Measurements from ENCODE around the gene ZNF319.

The ZNF319 gene

GRCh38 chr16:58022601-58023371, 22.3 kb upstream of the ZNF319 start:
- DNase-seq, result peak in 52 of 58 donors; percentile 15 to 85 (median 54)

DNA sequence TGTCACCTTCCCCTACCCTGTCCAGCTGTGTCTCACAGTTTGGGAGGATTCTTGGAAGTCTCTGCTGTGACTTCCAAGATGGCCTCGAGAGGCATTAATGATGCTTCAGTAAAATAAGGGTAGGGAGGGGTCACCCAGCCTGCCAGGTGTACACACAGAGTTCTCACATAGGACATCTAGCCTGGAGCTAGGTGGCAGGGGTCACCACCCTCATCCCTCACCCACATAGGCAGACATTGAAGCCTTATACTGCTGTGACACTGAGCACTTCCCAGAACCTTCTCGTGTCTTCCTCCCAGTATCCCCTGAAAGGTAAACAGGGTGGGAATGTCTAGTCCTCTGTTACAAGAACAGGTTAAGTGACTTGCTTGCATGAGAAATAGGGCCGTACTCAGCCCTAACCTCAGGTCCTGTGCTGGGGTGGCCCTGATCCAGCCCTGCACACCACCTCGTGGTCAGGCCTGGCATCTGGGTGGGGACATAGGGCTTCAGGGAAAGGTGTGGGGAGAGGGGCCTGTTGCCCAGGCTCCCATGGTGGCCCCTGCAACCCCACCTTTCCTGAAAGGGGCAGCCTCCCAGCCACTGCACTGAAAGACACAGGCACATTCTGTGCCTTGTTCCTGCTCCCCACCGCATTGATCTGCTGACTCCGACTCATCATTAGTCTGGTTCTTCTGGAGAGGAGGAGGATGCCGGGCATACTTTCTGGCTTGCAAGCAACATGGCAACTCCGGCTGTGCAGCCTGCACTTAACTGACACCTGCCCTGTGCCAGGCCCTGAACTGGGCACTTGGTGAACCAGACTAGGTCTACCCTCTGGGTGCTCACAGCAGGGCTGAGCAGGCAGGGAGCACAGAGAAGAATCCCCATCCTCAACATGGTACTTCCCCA, 21.4 kb upstream of the ZNF319 start:
- no peak for DNase-seq

DNA sequence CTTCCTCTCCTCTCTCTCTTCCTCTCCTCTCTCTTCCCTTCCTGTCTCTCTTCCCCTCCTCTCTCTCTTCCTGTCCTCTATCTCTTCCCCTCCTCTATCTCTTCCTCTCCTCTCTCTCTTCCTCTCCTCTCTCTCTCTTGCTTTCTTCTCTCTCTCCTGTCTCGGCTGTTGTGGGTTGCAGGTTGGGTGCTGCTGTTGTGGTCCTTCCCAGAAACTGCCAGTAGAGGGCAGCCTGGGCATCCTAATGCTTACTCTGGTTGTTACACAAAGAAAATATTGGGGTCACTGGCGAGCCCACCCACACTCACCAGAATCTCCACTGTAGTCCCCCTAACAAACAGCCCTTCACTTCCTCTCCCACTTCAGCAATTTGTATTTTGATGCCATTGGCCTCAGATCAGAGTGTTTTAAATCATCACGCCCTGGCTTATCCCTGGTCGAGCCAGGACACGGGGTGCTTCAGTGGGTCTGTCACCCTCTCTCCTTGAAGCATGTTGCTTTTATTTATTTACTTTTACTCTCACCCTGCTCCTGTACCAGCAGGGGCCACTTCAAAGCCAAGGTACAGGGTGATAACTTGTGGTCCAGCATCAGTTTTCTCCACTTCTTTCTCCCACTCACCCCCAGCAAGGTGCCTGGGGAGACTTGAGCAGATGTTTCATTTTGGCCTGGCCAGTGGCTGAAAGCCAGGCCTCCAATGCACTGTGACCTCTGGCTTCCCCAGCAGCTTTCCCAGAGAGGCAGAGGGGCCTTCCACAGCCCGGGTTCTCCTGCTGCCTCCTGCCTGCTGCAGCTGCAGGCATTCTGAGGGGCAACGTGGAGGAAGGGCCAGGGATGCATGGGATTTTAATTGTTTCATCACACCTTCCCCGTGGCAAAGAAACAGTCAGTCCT, 20.4 kb upstream of the ZNF319 start:
- peak in 46 of 58 donors; percentile 10 to 80 (median 38) for DNase-seq

GRCh38 chr16:58019866-58020538, 19.5 kb upstream of the ZNF319 start:
- DNase-seq, result no peak

- DNase-seq, result no peak
These were observed 18.3 kb upstream of the ZNF319 start for GRCh38 chr16:58018803-58019202.

DNA sequence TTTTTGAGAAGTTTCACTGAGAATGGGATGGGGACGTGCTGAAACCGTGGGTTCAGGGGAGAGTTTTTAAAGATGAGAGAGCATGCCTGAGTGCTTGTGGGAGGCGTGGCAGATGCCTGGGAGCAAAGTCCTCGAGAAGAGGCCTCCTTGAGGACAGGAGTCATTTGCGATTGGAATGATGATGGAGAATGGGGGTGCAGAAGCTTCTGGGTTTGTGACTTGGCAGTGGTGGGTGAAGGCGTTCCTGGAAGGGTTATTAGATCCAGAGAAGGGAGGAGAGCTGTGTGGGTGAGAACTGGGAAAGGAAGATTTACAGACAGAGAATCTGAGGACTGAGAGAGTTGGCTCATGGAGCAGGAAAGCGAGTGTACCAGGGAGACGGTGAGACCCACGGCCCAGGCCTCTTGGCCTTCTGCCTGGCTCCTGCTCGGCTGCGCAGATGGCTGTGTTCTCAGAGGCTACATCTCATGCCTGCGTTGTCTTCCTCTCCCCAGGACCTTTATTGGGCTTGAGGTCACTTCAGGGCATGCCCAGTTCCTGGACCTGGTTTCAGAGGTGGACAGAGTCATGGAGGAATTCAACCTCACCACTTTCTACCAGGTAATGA, 16.5 kb upstream of the ZNF319 start:
- no peak for DNase-seq

DNA sequence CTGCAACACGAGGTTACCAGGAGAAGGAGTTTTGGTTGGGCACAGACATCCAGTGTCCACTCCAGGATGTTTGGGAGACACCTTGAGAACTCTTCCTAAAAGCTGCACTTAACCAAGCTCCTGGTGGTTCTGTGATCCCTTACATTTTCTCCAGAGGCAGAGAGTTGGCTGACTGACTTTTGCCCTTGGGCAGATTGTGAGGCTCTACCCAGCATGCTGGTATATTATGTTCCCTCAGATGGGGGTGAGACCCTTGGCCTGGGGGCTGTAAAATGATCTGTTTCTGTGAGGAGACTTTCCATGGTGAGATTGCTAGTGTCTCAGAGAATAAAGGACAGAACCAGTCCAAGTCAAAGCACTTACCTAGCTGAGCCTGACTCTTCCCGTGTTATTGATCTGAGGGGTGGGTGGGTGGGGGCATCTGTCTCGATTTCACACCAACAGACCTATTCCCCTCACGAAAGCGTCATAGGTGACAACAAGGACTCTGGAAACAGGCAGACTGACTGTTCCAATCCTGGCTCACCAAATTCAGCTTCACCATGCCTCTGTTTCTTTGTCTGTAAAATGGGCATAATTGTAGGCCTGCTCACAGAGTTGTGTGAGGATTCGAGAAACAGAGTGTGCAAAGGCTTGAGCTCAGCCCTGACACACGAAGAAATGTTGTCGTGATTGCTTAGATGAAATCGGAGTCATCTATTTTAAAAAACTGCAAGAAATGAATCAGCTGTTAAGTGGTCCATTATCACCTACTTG, 12.9 kb upstream of the ZNF319 start:
- DNase-seq, result no peak

- no peak for DNase-seq
These were observed 12.0 kb upstream of the ZNF319 start for GRCh38 chr16:58012481-58012880.

DNA sequence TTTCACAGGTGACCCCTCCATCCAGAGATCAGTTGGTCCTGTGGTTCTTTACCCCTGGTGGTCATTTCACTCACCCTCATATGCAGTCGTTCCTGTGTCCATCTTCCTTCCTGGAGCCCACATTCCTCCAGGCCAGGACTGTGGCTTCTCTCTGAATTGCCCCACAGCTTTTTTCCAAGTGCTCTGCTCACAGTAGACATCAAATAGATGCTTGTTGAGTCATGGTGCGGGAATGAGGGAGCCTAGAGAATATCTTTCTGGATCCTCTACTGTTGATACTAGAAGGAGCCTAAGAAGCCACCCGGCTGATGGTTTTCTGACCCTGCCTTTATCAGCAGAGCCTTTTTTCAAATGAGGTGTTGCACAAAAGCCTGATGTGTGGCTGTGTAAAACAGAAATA, 11.2 kb upstream of the ZNF319 start:
- no peak for DNase-seq

- no peak for DNase-seq
These were observed 10.4 kb upstream of the ZNF319 start for GRCh38 chr16:58010886-58011285.

- no peak for DNase-seq
These were observed 9.5 kb upstream of the ZNF319 start for GRCh38 chr16:58009856-58010416.

GRCh38 chr16:58004736-58005135, 4.3 kb upstream of the ZNF319 start:
- DNase-seq, result peak in 3 of 58 donors; percentile 28 to 77 (median 48)

- no peak for DNase-seq
These were observed 2.5 kb upstream of the ZNF319 start for GRCh38 chr16:58002936-58003335.

GRCh38 chr16:58002416-58002800, 1.9 kb upstream of the ZNF319 start:
- DNase-seq, result no peak

GRCh38 chr16:58001781-58002415, 1.4 kb upstream of the ZNF319 start:
- no peak for DNase-seq

GRCh38 chr16:58000706-58001676, 519 bp upstream of the ZNF319 start, which contains the start of gene USB1:
TSS of gene USB1 (plus strand) at chr16:58001407. CDS start at chr16:58001484, 77 bp downstream.
- DNase-seq, result peak in 57 of 58 donors; percentile 23 to 89 (median 79)

DNA sequence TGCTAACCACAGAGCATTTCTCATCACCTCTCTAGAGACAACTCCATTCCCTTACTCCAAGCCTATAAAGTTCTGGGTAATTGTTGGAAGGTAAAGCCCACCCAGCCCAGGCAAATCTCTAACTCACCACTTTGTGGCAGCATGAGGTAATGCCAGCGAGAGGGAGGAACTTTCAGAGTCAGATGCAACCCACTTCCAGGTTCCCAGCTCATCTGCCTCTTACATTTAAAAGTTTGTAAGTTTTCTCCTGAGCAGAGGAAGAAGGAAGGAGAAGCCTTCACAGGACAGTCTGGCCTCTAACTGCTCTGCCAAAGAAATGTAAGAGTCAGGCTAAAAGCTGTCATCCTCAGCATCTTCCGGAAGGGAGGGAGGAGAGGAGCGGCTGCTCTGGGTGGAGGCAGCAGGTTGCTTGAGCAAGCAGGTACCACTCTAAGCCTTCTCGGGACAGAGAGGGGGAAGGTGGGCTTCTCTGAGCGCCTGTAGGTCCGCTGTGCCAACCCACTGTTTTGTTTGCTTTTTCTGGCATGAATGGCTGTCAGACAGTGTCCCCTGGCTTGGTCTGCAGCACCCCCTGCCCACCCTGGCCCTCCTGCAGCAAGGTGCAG, 1.0 kb downstream of the ZNF319 start:
- DNase-seq, result no peak

Data from anterior cingulate cortex (tissue), 58 donors.